K562 (cell line): ENCODE results near the gene ORAI1. TPM values are rescaled to one million over a fixed set of nuclear protein-coding genes. Genes with fewer than 3 reads are reported as not detected.

Experiments used
- ATAC-seq: fragments of 200-7000 bp; cut with Tn5 transposase; 3 replicates; pipeline ENCODE4 v1.9.1; 2020; ENCODE audit warnings: moderate library complexity
- BruUV-seq: library from RNA; stranded (reverse); fragments of 400-500 nt; replicated peaks from 2 replicates; lab custom pipeline; 2021; lab: Mats Ljungman, UMichigan
- CTCF ChIA-PET: fragments of 300-600 bp; formaldehyde crosslinking; extraction: SDS; loops from one replicate; lab custom pipeline; 2021; ENCODE audit warnings: low intra/inter-chr PET ratio; lab: Yijun Ruan, JAX
- POLR2A ChIA-PET: fragments of 300-600, 350-650 bp; sonication (Branson Sonifier 250); formaldehyde crosslinking; extraction: SDS; loops from one replicate; lab custom pipeline; 2021; ENCODE audit warnings: antibody characterized with exemption, inconsistent platforms; lab: Yijun Ruan, JAX
- DNase-seq, 4 experiments: peaks; one replicate each; pipeline versions ENCODE4 v3.0.0 to v3.0.0-alpha.2; 2011 to 2018; ENCODE audit warnings: low spot score in 3 of 4, mixed read lengths in 3 of 4; ENCODE audit errors: extremely low read depth in 1 of 4
- FAIRE-seq: peaks from 2 replicates; lab custom pipeline; 2011; peaks lifted over from hg19 to GRCh38; lab: Jason Lieb, UNC
- H2AFZ ChIP-seq: 2 replicates; pipeline ENCODE4 v1.6.0; 2011; ENCODE audit warnings: low read depth, low read length, control low read depth, inconsistent platforms
- H3K27ac ChIP-seq: fragments of 200-600 bp; 3 replicates; pipeline ENCODE4 v1.8.0; 2011; ENCODE audit warnings: low read depth, mild to moderate bottlenecking, control low read depth, inconsistent platforms, low read length, moderate library complexity, mixed read lengths; ENCODE audit errors: extremely low read depth
- H3K27me3 ChIP-seq, 2 experiments: fragments of 300-600 bp in 1 of 2; 2 replicates in 1 of 2; 3 replicates in 1 of 2; pipeline versions ENCODE4 v1.6.0 to v1.8.0; 2011; ENCODE audit warnings: inconsistent platforms in 2 of 2, low read length in 2 of 2, mild to moderate bottlenecking in 1 of 2, mixed read lengths in 1 of 2, moderate library complexity in 1 of 2; ENCODE audit not compliant: control insufficient read depth in 2 of 2, insufficient read depth in 2 of 2
- H3K36me3 ChIP-seq: fragments of 300-600 bp; 3 replicates; pipeline ENCODE4 v1.8.0; 2011; ENCODE audit warnings: mild to moderate bottlenecking, low read length, inconsistent platforms; ENCODE audit not compliant: control insufficient read depth, insufficient read depth
- H3K4me1 ChIP-seq, 2 experiments: fragments of 200-600 bp in 1 of 2; replicated peaks in 1 of 2; 2 replicates in 1 of 2; 3 replicates in 1 of 2; pipeline versions ENCODE4 v1.5.1 to v1.8.0; 2011; ENCODE audit warnings: inconsistent platforms in 2 of 2, low read length in 2 of 2, mild to moderate bottlenecking in 1 of 2, mixed read lengths in 1 of 2, moderate library complexity in 1 of 2; ENCODE audit not compliant: control insufficient read depth in 2 of 2, insufficient read depth in 2 of 2
- H3K4me2 ChIP-seq: 2 replicates; pipeline ENCODE4 v1.6.1; 2011; ENCODE audit warnings: low read length, control low read depth, inconsistent platforms, mixed read lengths; ENCODE audit not compliant: insufficient read depth
- H3K4me3 ChIP-seq: fragments of 200-600 bp; sonication (generic), shearing (Covaris generic); 2 replicates; pipeline ENCODE4 v1.5.1; 2016; ENCODE audit warnings: control low read depth, inconsistent platforms
- H3K79me2 ChIP-seq: fragments of 200-600 bp; 3 replicates; pipeline ENCODE4 v1.8.0; 2011; ENCODE audit warnings: low read length, inconsistent platforms; ENCODE audit not compliant: control insufficient read depth, insufficient read depth
- H3K9ac ChIP-seq, 2 experiments: 2 replicates each; pipeline versions ENCODE4 v1.6.0 to v1.6.1; 2011; ENCODE audit warnings: low read depth in 2 of 2, low read length in 2 of 2, control low read depth in 1 of 2, inconsistent platforms in 1 of 2, mild to moderate bottlenecking in 1 of 2, mixed read lengths in 1 of 2; ENCODE audit not compliant: insufficient read depth in 1 of 2
- H3K9me1 ChIP-seq: one replicate; pipeline ENCODE4 v1.6.0; 2011; ENCODE audit warnings: inconsistent platforms, mild to moderate bottlenecking, low read length, moderate library complexity; ENCODE audit not compliant: control insufficient read depth, insufficient read depth
- H3K9me3 ChIP-seq: replicated peaks from 2 replicates; pipeline ENCODE4 v1.5.1; 2011; ENCODE audit warnings: low read depth, low read length, inconsistent platforms; ENCODE audit not compliant: control insufficient read depth, insufficient read depth
- H4K20me1 ChIP-seq: replicated peaks from 2 replicates; pipeline ENCODE4 v1.6.1; 2011; ENCODE audit warnings: low read length, inconsistent platforms, mixed read lengths; ENCODE audit not compliant: control insufficient read depth, insufficient read depth
- CREBBP ChIP-seq: IDR thresholded peaks from one replicate; pipeline ENCODE4 v1.6.1; 2012; ENCODE audit warnings: low read depth, mild to moderate bottlenecking, control low read depth, inconsistent platforms, low read length
- POLR2G ChIP-seq: fragments of 200-400 bp; formaldehyde crosslinking; IDR thresholded peaks from 2 replicates; pipeline ENCODE4 v1.6.1; 2017; ENCODE audit warnings: low read depth, mild to moderate bottlenecking, antibody characterized with exemption, low read length, moderate library complexity
- RBFOX2 ChIP-seq: fragments of 200-400 bp; formaldehyde crosslinking; IDR thresholded peaks from 2 replicates; pipeline ENCODE4 v1.6.1; 2017; ENCODE audit warnings: low read depth, mild to moderate bottlenecking, low read length, moderate library complexity
- SPI1 ChIP-seq: IDR thresholded peaks from 2 replicates; pipeline ENCODE4 v1.6.1; 2011; ENCODE audit warnings: low read depth, low read length, control low read depth, borderline replicate concordance
- ZBTB11 ChIP-seq, 3 experiments: fragments of 200-800 bp in 1 of 3; fragments of 250-450 bp in 1 of 3; fragments of 450-650 bp in 1 of 3; sonication (Bioruptor Pico) in 1 of 3; sonication (Bioruptor generic) in 1 of 3; formaldehyde crosslinking in 1 of 3; IDR thresholded peaks; 2 replicates each; pipeline versions ENCODE4 v1.6.1 to v1.8.0; 2016 to 2022; ENCODE audit warnings: mild to moderate bottlenecking in 2 of 3, missing genetic modification characterization in 2 of 3, missing compliant biosample characterization in 1 of 3, moderate library complexity in 1 of 3
- ZNF263 ChIP-seq: sonication (generic); formaldehyde crosslinking; IDR thresholded peaks from 2 replicates; pipeline ENCODE4 v1.8.0; 2022; ENCODE audit warnings: mild to moderate bottlenecking, missing genetic modification reagents, borderline replicate concordance
- WGBS: fragments of 100-300 bp; shearing (Covaris generic); methylation state at CpG from one replicate; pipeline ENCODE4 v1.1.6; 2016; ENCODE audit warnings: low coverage, mixed read lengths; ENCODE audit not compliant: insufficient coverage; ENCODE audit errors: missing lambda C conversion rate; 5-methylcytosine and 5-hydroxymethylcytosine counted together
- in situ Hi-C: fragments of 300-500 bp; cut with MboI; formaldehyde crosslinking; loops from 4 replicates; pipeline ENCODE4 v1.15.0; 2018; ENCODE audit warnings: inconsistent platforms, mixed read lengths
- intact Hi-C: fragments of 100-400 bp; cut with micrococcal nuclease; formaldehyde crosslinking; loops from 2 replicates; pipeline ENCODE4 v1.14.2; 2022
- polyA plus RNA-seq, 8 experiments: library from polyadenylated mRNA; depleted of rRNA in 4 of 8; stranded (reverse) in 5 of 8; unstranded in 3 of 8; fragments of >200 nt; fragmentation: Nextera tagmentation in 2 of 8; fragmentation: Illumina TruSeq in 1 of 8; extraction: Ambion mirVana in 2 of 8; extraction: Trizol in 1 of 8; gene quantifications; 2 replicates each; pipeline versions ENCODE4 v1.2.1 to v1.2.3, GENCODE V29; 2011 to 2014; ENCODE audit warnings: inconsistent platforms in 1 of 8, missing spikeins in 1 of 8
- total RNA-seq, 7 experiments: library from RNA; depleted of rRNA in 6 of 7; stranded (reverse); fragments of >200 nt in 6 of 7; fragmentation: Illumina TruSeq in 2 of 7; extraction: Trizol in 2 of 7; gene quantifications; 2 replicates each; pipeline versions ENCODE4 v1.2.1 to v1.2.3, GENCODE V29; 2011 to 2021; ENCODE audit warnings: low replicate concordance in 1 of 7

ORAI1 gene
- total and polyA plus RNA-seq, 9 of the 15 experiments (the other 6 are each of a cell fraction or from before 2014, with no cell fraction given) = 2.6 to 23.8 (median 9.3) TPM

GRCh38 chr12:121637231-121637914, 11.0 kb downstream of the ORAI1 start:
- Histone ChIP-seq H3K9me1 (no peaks in the 10 kb centered on the region), H3K79me2 (peaks cover 39% of the 10 kb centered on the region), H2AFZ (no peak overlapping the region), H3K4me3 (no peak overlapping the region), H3K4me1 (peaks cover 19 to 45% of the 10 kb centered on the region in 2 experiments), H3K36me3 (peaks cover 48% of the 10 kb centered on the region; the same call in 2 of the 3 replicates), H3K4me2 (no peak overlapping the region), H4K20me1 (peaks cover 8% of the 10 kb centered on the region), H3K9ac (peak overlapping the region in 1 of 2 experiments; percentile 66; a peak in 2 of 4 replicates), H3K27ac (no peak overlapping the region), H3K27me3 (no peaks in the 10 kb centered on the region), H3K9me3 (no peaks in the 10 kb centered on the region)
- ATAC-seq = no peak; the same call in 1 of the 3 replicates
- in situ Hi-C loops (no loop called here), intact Hi-C loops (no loop called here)
- TF ChIP-seq RBFOX2 (peak; percentile 28; the same call in 1 of the 2 replicates), ZNF263 (CRISPR knock-in tag) (no peak), SPI1 (peak; percentile 82), ZBTB11 (CRISPR knock-in tag; IDR thresholded peaks at IDR 0.05) (no peak), POLR2G (0 out of 2 replicates have a peak, but pooled peaks have one; percentile 21), CREBBP (no peak)
- peak in 1 of 4 experiments; percentile 16 for DNase-seq
- no TSS peak for BruUV-seq
- CTCF ChIA-PET = no interaction called here
- FAIRE-seq = no peak
- POLR2A ChIA-PET = interaction anchor here (0.8 kb wide), 1 partner anchor 87 kb away, joined by 3 read pairs; no protein-coding TSS in a partner anchor
- WGBS = 56% methylated on average over 10 of the region's 10 CpGs
